GM12864 (cell line): ENCODE data around the gene ERAP2.
"Not testable (repeated sequence)": the region's sequence is repeated elsewhere in the genome, so short reads cannot be mapped to it uniquely, and the experiment has no call there.

Source experiments
- DNase-seq: peaks from one replicate; pipeline ENCODE4 v3.0.0-alpha.2; 2011; ENCODE audit warnings: low read depth
- H3K4me3 ChIP-seq: 2 replicates; pipeline ENCODE4 v1.5.1; 2011; ENCODE audit warnings: mild to moderate bottlenecking, low read depth, low read length, control low read depth
- CTCF ChIP-seq: IDR thresholded peaks from 2 replicates; pipeline ENCODE4 v1.5.1; 2011; ENCODE audit warnings: low read depth, mild to moderate bottlenecking, moderate library complexity, low read length, control low read depth, inconsistent platforms; ENCODE audit errors: missing control alignments

The ERAP2 gene

DNA sequence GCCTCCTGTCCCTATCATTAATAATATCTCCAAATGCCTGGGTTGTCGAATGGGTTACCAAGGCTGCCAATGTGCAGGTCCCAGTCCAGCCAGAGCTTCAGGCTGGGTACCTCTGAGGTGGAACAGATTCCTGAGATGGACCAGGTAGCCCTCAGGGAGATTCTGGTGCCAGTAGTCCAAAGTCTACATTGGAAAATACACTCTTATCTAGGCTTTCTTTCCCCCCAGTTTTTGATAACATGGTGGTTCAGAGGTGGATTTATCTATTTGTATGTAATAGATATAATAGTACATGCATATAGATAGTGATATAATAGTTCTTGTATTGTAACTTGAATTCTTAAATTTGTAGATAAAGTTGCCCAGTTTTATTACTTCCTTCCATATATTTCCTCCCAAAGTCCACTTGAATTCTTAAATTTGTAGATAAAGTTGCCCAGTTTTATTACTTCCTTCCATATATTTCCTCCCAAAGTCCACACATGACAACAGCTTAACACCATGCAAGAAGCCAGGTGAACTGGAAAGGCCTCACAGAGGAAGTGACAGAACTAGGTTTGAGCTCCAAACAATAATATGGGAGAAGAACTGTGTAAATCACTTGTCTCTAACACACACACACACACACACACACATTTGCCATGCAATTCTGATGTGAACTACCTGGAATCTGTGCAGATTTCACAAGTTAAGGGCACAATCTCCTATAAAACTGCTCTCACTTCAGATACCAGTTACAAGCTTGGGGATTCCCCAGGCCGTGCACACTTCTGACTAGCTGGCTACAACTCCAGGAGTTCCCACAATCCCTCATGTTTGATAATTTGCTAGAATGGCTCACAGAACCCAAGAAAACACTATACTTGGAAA lies 37.9 kb upstream of the ERAP2 start:
- no peak for DNase-seq
- no peak for TF ChIP-seq CTCF
- H3K4me3 ChIP-seq, result no peak overlapping the region

GRCh38 chr5:96839071-96839592 lies 37.2 kb upstream of the ERAP2 start:
- no peak for TF ChIP-seq CTCF
- no peak for DNase-seq
- H3K4me3 ChIP-seq, result no peak overlapping the region

DNA sequence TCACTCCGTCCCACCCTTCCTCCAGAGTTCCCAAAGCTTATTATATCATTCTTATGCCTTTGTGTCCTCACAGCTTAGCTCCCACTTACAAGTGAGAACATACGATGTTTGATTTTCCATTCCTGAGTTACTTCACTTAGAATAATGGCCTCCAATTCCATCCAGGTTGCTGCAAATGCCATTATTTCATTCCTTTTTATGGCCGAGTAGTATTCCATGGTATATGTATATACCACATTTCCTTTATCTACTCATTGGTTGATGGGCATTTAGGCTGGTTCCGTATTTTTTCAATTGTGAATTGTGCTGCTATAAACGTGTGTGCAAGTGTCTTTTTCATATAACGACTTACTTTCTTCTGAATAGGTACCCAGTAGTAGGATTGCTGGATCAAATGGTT lies 34.4 kb upstream of the ERAP2 start:
- not testable (repeated sequence) for H3K4me3 ChIP-seq, DNase-seq

GRCh38 chr5:96843140-96843539 lies 33.2 kb upstream of the ERAP2 start:
- DNase-seq, result no peak

DNA sequence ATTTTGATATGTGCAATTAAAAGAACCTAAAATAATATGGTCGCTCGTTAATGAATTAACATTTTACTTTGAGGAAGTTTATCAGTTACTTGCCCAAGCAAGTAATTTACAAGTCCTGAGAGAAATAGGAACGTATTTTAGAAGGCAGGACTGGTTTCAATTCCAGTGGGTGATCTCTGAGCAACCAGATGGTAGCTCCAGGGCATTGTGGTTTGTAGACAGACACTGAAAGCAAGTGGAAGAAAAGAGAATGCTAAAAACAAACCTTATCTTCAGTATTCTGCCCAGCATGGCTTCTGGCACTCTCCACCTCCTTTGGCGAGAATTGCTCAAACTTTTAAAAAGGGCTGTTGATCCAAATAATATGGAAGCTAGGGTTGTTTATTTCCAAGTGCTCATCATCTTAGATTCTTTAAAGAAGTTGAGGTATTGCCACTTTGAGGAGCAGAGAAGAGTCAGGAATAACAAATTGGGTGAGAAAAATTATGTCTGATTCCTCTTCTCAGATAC lies 31.8 kb upstream of the ERAP2 start:
- H3K4me3 ChIP-seq, result no peak overlapping the region
- DNase-seq, result no peak
- no peak for TF ChIP-seq CTCF

More at GRCh38 chr5:96843140-96843539, 33.2 kb upstream of the ERAP2 start:
- TF ChIP-seq CTCF, result no peak
- H3K4me3 ChIP-seq, result no peak overlapping the region

DNA sequence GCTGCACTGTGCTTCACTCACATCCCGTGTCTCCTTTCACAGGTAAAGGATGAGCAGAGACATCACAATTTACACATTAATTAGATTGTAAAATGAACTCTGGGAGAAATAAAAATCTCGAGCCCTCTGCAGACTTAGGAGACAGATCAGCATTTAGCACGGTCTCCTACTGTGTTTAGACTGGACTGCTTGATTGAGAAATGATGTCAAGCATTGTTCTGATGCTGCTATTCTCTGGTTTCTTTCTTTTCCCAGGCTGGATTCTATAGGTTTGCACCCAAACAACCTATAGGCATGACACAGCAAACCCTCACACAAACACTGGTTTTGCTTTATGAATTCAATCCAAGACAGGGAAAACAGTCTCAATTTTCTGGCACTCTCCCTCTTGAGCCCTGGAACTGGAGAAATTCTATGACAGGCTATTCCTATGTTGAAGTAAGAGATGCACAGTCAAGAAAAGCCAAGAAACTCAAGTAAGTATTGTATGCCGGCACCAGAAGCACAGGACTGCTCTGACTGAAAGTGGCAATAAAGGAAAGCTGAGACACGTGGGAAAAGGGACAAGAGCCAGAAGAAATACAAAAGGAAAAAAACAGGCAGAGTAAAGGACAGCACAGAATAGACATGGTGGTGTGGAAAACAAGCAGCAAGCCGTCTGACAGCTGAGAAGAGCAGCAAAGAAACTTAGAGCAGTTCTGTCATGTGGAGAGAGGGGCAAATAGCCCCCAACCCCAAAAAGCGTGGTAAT lies 24.8 kb upstream of the ERAP2 start:
- no peak for TF ChIP-seq CTCF
- no peak overlapping the region for H3K4me3 ChIP-seq
- DNase-seq, result no peak

DNA sequence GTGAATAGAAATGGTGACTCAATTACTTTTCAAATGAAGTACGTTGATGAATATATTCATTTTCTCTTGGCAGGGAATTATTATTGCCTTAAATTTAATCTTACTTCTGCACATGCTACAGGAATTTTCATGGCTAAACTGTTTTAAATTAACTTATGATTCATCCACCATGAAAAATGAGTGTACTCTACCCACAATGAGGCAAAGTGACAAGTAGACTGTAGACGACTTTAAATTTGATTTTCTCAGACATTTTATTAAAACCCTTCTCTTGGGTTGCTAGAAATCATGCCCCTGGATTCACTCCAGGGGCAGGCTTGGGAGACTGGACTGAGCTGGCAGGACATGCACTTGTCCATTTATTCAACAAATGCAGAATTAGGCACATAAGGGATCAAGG lies 23.5 kb upstream of the ERAP2 start:
- no peak for DNase-seq
- H3K4me3 ChIP-seq, result no peak overlapping the region
- TF ChIP-seq CTCF, result no peak
